Measurements from ENCODE around the gene ZC3H7B.
"Not testable (repeated sequence)": the region's sequence is repeated elsewhere in the genome, so short reads cannot be mapped to it uniquely, and the experiment has no call there.

The ZC3H7B gene

GRCh38 chr22:41383085-41383484 is 81.8 kb downstream of the ZC3H7B start:
- DNase-seq: no peak

- no peak for DNase-seq
Measured at GRCh38 chr22:41384128-41384527, 82.8 kb downstream of the ZC3H7B start.

GRCh38 chr22:41387341-41387740 is 86.0 kb downstream of the ZC3H7B start:
- no peak for DNase-seq

DNA sequence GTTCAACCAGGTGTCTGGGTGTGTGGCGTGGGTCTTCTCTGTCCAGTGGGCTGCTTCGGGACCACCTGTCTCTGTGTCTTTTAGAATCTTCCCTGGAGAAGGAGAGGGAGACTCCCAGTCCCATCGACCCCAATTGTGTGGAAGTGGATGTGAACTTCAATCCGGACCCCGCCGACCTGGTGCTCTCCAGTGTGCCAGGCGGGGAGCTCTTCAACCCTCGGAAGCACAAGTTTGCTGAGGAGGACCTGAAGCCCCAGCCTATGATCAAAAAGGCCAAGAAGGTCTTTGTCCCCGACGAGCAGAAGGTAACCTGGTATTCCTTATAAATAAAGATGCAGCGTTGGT is 92.7 kb downstream of the ZC3H7B start:
- no peak for DNase-seq

DNA sequence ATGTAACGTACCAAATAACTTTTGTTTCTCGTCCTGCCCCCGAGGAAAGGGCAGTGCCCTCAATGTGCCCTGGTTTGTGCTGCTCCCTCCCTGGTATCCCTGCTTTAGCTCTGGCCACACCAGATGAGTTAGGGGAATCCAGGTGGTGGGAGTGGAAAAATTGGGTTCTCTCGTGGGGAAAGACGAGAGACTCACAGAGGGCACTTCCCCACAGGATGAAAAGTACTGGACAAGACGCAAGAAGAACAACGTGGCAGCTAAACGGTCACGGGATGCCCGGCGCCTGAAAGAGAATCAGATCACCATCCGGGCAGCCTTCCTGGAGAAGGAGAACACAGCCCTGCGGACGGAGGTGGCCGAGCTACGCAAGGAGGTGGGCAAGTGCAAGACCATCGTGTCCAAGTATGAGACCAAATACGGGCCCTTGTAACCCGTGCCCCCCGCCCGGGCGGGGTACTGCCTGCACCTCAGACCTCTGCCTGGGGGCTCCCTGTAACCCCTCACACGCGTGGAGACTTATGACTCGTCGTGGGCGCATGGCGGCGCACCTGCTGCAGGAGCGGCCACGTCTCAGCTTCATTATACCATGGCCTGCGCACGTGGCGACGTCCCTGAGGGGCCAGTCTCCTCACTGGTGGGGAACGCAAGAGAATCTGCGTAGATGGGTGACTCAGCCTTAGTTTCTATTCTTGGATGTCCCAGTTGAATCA is 94.4 kb downstream of the ZC3H7B start:
- no peak for DNase-seq

DNA sequence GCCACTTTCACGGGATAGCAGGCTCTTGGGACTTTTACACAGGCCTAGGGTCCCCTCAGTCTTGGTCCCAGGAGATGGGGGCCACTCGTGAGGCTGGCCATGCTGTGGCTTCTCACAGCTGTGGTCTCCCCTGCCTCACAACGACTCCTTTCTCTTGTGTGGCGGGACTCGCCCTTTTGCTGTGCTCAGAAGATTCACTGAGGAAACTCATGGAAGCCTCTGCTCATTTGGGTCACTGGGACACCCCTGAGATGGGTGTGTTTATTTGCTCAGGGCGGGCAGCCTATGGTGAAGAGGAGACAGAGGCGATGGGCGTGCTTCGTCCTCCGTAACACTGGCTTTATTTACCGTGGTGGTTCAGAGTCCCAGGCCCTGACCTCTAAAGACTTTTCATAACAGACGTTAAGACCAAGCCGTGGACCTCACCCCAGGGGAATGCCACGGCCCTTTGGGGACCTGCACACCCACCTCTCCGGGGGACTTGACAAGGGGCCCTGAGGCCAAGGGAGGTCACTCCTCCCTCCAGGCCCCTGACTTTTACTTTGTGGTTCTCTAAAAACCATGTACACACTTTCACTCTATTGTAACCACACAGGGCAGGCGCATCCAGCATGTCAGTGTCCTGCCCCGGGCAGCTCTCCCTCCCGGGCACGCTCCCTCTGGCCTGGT is 96.0 kb downstream of the ZC3H7B start:
- DNase-seq: no peak

GRCh38 chr22:41398921-41399320 is 97.6 kb downstream of the ZC3H7B start:
- no peak for DNase-seq

GRCh38 chr22:41401781-41402648 is 100.7 kb downstream of the ZC3H7B start:
- peak; percentile 58 for DNase-seq

- not testable (repeated sequence) for DNase-seq
Measured at GRCh38 chr22:41402851-41403250, 101.5 kb downstream of the ZC3H7B start.

GRCh38 chr22:41403532-41404318 is 102.4 kb downstream of the ZC3H7B start:
- peak; percentile 87 for DNase-seq

DNA sequence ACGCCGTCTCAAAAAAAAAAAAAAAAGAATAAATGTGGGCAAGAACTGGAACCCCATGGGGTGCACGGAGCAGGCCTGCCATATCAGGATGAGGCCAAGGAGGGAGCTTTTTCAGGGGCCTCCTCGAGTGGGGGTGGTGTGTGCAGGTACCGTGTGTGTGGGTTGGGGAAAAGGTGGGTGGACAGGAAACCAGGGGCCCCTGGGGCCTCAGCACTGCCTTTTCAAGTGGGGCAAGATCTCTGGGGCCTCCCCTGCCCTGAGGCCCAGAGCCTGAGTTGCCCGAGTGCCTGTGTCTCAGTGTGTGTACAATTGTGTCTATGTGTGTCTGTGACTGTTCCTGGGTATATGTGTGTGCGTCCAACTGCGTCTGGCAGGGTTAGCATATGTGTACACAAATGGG is 104.3 kb downstream of the ZC3H7B start:
- DNase-seq: no peak

DNA sequence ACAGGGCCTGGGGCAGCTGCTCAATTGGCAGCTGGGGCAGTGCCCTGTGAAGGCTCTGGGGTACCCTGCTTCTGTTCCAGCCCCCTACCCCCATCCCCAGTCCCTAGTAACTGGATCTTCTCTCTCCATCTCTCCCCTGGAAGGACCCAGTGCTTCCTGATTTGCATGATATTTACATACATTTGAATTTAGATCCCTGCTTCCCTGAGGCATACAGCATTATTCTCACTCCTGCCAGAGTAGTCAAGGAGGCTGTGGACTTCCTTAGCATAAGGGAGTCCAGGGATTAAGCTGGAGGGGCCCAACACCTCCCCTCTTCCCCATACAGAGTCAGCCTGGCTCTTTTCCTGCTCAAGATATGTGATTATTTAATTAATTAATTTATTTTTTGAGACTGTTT is 105.1 kb downstream of the ZC3H7B start:
- no peak for DNase-seq

DNA sequence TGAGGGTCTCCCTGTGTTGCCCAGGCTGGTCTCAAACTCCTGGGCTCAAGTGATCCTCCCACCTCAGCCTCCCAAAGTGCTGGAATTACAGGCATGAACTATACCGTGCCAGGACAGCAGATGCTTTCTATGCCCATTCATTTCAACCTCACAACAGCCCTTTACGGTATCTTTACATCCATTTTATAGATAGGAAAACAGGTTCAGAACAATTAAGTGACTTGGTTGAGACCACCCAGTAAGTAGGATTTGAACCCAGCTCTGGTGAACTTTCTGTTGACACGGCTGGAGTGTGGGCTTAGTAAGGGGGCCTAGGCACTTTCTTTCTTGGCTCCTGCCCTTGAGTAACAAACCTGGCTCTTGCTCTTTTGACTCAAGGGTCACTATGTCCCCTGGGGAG is 106.1 kb downstream of the ZC3H7B start:
- DNase-seq: no peak

- DNase-seq: no peak
Measured at GRCh38 chr22:41408665-41409064, 107.3 kb downstream of the ZC3H7B start.

Measured in left hindlimb (tissue), 1 donor.